Measurements from ENCODE around the gene GNRH2.
"Not testable (repeated sequence)": the region's sequence is repeated elsewhere in the genome, so short reads cannot be mapped to it uniquely, and the experiment has no call there.

GNRH2 gene

GRCh38 chr20:3043322-3043721, at the start of gene GNRH2:
Gene GNRH2, plus strand, starts transcription at chr20:3043622. Its CDS starts 793 bp downstream, at chr20:3044415.
- no peak for DNase-seq

DNA sequence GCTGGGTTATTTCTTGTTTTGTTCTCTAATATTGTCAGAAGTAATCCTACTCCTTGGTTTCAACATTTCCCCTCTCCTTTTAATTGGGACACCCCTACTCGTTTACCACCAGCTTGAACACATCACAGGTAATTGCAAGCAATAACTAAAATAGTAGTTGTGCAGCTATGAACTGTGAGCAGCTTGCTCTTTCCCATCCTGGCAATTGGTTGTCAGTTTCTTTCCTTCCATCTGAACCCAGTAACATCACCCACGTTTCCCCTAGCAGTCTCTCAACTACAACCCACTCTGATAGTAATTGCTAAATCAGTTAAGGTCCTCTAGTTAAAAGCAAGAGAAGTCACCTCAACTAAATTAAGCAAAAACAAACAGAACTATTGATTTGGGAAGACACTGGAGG, 47.6 kb upstream of the GNRH2 start:
- DNase-seq: no peak

- DNase-seq: no peak
Observed at GRCh38 chr20:2998728-2999127, 44.7 kb upstream of the GNRH2 start.

DNA sequence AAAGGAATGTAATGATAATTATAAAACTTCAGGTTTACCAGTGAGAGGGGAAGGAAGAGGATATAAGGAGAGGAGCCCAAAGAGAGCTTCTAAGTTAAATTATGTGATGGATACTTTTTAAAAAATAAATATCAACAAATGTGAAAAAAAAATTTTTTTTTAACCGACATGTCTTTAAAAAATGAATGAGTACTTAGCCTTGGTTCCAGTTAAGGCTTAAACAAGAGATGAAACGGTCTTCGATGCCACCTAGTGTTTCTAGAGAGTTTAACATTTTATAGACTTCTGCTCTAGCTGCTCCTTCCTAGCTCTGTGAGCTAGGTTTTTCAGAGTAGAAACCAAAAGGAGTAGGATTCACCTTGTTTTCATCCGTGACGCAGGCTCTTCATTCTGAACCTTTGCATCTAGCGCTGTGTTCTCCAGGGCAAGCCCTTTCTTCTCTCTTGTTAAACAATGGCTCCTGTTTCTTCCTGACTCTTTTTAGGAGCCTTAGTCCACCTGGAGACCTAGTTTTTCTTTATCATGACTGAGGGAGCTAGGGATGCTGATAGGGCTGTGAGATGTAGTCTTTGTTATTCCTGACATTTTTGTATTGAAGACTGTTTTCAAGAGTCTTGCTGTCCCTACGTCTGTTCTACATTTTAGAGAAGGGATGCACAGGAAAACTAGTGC, 42.4 kb upstream of the GNRH2 start:
- peak; percentile 16 for DNase-seq

- no peak for DNase-seq
Observed at GRCh38 chr20:3003416-3003815, 40.0 kb upstream of the GNRH2 start.

- no peak for DNase-seq
Observed at GRCh38 chr20:3010985-3011723, 32.3 kb upstream of the GNRH2 start.

DNA sequence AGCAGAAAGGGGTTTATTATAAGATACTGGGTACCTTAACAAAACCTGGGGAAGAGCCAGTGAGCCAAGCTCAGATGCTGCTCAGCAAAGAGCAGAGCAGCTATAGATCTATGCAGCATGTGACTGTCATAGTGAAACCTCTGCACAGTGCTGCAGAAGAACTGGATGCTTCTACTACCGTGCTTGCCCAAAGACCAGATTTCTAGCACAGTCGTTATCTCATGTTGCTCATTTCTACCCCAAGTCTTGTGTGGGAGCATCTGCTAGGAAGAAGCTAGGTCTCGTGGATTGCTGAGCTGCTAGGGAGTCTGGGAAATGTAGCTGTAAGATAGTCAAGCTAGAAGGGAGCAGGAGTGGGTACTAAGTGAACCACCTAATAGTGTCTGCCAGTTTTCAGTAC, 31.7 kb upstream of the GNRH2 start:
- no peak for DNase-seq

- no peak for DNase-seq
Observed at GRCh38 chr20:3013771-3014170, 29.7 kb upstream of the GNRH2 start.

GRCh38 chr20:3014179-3014578, 29.2 kb upstream of the GNRH2 start:
- DNase-seq: no peak

DNA sequence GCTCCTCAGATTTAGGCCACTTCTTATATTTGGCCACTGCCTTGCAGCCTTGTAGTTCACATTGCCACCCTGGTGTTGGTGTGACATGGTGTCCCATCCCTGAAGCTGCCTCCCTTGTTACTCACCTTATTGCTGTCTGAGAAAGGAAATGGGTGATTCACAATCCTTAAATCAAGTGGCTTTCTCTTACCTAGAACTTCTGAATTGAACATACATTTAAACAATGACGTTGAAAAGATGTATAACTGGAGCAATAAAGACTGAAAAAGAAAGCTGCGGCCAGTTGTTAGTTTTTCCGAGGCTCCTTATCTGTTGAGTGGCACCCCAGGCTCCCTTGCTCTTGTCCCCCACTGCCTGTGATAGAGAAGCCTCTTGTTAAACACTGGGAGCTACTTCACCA, 28.8 kb upstream of the GNRH2 start:
- no peak for DNase-seq

GRCh38 chr20:3015302-3015701, 28.1 kb upstream of the GNRH2 start:
- DNase-seq: not testable (repeated sequence)

DNA sequence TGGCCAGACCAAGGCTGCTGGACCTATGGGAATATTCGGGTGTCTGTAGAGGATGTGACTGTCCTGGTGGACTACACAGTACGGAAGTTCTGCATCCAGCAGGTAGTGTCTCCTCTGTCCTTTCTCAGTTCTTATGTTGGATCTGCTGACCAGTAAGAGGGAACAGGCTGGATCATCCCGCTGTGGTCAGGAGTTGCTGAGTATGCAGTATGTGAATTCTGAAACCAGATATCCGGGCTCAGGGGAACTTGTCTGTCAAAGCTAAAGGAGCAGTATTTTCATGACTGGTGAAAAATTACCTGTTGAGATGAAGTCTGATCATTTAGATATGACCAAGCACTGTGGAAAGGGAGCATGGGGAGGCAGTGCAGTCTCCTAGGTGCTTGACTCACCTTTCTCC, 22.1 kb upstream of the GNRH2 start:
- DNase-seq: no peak

DNA sequence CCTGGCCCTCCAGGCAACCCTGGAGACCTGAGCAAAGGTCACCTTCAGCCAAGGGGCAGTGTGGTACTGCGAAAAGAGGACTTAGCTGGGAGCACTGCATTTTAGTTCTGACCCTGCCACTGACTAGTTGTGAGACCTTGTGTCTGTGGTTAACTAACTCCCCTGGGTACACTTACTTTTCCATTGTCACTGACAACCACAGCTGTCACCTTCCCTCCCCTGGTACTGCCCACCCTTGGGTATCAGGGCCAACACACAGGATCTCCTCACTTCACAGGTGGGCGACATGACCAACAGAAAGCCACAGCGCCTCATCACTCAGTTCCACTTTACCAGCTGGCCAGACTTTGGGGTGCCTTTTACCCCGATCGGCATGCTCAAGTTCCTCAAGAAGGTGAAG, 21.6 kb upstream of the GNRH2 start:
- no peak for DNase-seq

DNA sequence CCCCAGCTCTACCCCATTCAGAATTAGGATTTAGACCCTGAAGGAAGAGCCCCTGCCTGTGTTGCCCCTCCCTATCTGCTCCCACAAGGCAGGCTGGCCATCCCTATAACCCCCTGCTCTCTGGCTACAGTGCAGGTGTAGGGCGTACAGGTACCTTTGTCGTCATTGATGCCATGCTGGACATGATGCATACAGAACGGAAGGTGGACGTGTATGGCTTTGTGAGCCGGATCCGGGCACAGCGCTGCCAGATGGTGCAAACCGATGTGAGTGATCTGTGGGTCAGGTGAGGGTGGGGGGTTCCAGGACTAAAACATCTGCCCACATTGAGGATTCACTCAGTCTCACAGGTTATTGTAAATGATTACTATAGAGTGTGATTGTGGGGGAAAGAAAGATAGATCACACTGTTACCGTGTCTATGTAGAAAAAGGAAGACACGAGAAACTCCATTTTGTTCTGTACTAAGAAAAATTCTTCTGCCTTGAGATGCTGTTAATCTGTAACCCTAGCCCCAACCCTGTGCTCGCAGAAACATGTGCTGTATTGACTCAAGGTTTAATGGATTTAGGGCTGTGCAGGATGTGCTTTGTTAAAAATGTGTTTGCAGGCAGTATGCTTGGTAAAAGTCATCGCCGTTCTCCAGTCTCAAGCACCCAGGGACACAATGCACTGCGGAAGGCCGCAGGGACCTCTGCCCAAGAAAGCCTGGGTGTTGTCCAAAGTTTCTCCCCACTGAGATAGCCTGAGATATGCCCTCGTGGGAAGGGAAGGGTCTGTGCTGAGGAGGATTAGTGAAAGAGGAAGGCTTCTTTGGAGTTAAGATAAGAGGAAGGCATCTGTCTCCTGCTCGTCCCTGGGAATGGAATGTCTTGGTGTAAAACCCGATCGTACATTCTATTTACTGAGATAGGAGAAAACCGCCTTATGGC, 20.6 kb upstream of the GNRH2 start:
- not testable (repeated sequence) for DNase-seq

DNA sequence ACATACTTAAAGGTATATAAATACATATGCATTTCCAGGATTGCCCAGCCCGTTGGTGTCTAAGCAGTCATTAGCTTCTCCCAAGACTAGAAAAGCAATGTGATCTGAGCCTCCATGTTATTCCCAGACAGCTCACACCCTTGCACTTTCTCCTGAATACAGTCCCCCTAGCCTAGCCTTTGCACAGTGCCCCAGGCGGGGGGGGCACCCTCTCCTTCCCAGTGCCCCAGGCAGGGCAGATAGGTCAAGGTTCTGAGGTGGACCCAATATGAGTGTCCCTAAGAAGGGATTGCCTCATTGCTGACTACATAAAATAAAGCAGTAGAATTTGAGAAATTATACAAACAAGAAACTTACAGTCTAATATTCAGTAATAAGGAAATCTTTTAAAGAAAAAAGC, 15.4 kb upstream of the GNRH2 start:
- DNase-seq: no peak

- no peak for DNase-seq
Observed at GRCh38 chr20:3031524-3032147, 11.8 kb upstream of the GNRH2 start.

- no peak for DNase-seq
Observed at GRCh38 chr20:3032624-3033023, 10.8 kb upstream of the GNRH2 start.

GRCh38 chr20:3037654-3038053, 5.8 kb upstream of the GNRH2 start:
- DNase-seq: no peak

DNA sequence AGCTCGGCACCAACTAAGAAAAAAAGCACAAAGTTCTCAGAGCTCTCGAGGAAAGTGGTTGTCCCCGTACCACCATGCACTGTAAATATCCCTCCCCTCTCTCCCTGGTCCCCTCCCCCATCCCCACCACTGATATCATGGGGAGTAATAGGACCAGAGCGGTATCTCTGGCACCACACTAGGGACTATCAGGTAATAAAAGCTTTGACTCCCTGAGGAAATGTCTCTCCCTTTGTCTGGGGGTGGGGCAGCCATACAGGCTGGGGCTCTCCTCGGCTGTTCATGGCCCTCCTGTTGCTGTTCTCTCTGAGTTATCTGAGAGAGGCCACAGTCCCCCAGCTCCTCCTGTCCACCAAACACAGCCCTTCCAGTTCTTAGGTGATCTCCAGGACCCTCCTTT, 5.0 kb upstream of the GNRH2 start:
- DNase-seq: no peak

GRCh38 chr20:3039426-3039825, 4.0 kb upstream of the GNRH2 start:
- DNase-seq: no peak

- no peak for DNase-seq
Observed at GRCh38 chr20:3040086-3040485, 3.3 kb upstream of the GNRH2 start.

DNA sequence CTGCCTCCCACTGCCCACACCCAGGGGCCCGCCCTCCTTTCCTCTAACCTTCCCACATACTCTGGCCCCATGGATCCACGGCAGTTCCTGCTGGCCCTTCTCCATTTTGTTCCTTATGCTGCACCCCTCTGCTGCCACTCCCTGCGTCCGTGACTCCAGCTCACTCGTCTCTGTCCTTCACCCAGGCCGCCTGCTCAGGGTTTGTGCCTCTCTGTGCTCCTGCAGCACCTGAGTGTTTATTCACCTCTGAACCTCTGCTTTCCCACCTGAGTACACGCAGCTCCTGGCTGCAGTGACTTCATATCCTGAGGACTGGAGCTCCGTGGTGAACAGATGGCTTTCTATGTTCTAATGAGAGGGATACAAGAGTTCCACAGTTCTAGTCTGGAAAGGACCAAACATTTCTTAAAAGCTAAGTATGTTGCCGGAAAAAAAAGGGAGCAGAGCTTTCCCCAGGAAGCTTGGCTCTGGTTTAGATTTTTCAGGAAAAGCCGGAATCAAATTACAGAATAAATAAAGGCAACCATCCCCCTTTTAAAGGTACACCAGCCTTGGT, 1.5 kb upstream of the GNRH2 start:
- DNase-seq: peak; percentile 25

DNA sequence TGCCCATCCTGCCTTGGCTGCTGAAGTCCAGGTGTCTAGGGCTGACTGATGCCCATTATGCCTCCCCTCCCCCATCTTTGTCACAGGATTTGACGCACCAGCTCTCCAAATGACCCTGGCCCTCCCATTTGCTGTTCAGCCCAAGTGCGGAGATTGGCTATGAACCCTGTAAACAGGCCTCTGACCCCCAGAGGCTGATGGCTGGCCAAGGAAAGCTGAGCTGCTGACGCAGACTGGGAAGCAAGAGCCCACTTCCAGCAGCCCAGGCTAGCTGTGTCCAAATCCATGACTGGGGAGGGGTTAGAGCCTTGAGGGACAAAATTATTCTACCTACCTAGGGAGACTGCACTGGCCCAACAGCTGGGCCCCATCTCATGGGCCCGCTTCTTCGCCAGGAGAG, 797 bp upstream of the GNRH2 start:
- no peak for DNase-seq
